HG03103 (cell line): ENCODE results near the gene EVPLL.
"Not testable (repeated sequence)": the region's sequence is repeated elsewhere in the genome, so short reads cannot be mapped to it uniquely, and the experiment has no call there.

Experiments
- ATAC-seq: cut with Tn5 transposase; IDR thresholded peaks from one replicate; pipeline ENCODE4 v1.9.1; 2021; ENCODE audit warnings: low read depth; ENCODE audit not compliant: unreplicated experiment

The EVPLL gene

DNA sequence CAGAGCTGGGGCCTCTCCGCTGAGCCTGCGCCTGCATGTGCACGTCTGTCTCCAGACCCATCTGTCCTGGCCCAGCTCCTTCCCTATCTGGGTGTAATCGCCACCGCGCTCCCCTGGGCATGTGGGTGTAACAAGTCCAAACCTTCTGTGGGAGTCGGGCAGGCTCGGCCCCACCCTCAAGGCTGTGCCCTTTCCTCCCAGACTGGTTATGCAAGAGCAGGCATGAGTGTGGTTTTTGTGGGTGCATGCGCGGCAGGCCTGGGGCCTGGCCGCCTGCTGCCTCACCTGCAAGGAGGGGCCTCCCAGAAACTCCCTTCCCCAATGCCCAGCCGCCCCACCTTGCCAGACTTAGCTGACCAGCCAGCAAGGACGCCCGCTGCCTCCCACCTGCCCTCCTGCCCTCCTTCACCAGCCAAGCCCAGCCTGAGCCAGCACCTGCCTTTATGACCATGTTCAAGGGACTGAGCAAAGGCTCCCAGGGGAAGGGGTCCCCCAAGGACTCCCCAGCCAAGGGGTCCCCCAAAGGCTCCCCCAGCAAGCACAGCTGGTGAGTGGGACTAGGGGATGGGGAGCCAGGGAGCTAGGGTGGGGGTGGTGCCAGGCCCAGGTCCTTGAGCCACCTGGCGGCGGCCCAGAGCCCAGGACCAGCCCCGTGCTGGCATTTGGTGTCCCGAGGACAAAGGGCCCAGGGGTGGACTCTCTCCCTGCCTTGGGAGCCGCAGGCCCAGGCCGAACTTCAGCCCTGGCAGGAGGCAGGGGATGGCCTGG is at the start of gene EVPLL:
TSS of gene EVPLL (plus strand) at position 342 of the 768 bp plus-strand sequence. CDS start 3,160 bp downstream, outside the sequence.
- no peak for ATAC-seq

DNA sequence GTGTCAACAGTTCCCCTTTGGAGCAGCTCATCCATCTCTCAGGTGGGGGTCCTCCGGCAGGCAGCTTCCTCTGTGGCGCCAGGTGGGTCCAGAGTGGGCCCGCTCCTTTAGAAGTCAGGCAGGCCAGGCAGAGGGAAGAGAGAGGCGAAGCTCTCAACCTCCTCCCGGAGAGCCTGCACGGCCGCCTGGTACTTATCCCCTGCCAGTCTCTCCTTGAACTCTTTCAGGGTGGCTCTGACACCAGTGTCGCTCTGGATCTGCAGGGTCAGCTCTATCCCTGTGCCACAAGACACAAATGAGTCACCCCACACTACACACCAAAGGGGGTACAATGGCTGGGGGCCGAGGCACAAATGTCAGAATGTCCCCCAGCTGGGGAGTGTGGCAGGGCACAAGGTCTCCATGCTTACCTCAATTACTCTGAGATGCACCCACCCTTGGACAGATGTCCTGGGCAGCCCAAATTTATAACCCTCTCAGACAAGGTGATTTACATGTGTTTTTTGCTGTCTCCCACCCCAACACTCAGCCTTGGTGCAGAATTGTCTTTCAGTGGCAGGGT is 48.9 kb upstream of the EVPLL start:
- ATAC-seq, result no peak

DNA sequence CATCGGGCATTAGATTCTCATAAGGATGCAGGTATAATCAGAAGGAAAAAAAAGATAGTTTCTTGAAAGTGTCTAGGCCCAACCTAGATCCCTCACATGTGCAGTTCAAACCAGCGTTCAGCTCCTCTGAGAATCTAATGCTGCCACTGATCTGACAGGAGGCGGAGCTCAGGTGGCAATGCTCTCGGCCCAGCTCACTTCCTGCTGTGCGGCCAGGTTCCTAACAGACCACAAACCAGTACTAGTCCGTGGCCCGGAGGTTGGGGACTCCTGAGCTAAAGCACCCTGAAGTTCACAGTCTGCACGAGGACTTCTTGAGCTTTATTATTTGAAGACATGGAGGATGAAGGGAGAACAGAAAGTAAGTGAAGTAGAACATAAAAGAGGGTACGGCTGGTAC is 45.7 kb upstream of the EVPLL start:
- no peak for ATAC-seq

DNA sequence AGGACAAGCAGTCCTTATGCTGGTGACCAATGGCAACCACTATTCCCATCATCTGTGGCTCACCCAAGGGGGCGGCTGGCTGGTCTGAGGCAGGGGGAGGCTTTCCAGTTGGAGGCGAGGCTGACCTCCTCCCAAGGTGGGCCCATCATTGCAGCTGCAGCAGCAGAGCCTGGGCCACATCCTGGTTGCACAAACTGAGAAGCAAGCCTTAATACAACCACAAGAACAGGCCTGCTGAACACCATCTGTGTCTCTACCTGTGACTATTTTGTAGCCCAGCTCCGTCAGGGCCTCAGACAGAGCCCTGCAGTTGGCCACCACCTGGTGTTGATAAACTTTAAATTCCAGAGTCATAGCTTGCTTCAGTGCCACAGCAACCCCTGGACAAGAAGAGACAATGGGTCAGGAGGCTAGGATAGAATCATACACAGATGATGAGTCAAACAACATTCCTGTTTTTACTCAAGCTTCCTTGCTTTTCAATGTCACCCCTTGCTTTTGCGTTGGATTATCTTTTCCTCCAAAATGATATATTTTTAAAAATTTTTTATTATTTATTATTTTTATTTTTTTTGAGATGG is 44.6 kb upstream of the EVPLL start:
- ATAC-seq, result no peak

DNA sequence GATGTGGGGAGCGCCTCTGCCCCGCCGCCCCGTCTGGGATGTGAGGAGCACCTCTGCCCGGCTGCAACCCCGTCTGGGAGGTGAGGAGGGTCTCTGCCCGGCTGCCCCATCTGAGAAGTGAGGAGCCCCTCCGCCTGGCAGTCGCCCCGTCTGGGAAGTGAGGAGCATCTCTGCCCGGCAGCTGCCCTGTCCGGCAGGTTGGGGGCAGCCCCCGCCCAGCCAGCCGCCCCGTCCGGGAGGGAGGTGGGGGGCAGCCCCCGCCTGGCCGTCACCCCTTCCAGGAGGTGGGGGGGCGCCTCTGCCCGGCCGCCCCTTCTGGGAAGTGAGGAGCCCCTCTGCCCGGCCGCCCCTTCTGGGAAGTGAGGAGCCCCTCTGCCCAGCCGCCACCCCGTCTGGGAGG is 39.4 kb upstream of the EVPLL start:
- not testable (repeated sequence) for ATAC-seq

DNA sequence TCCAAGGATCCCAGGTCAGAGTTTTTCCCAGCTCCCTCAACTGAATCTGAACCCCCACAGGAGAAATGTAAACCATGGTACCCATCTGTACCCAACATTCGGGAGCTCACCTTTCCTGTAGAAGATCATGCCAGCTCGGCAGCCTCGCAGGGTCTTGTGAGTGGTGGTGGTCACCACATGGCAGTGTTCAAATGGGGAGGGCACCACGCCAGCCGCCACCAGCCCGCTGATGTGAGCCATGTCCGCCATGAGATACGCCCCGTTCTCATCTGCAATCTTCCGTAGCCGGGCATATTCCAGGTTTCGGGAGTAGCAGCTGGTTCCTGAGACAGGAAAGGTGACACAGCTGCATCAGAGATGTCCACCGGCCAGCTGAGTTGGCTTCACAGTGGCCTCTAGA is 37.6 kb upstream of the EVPLL start:
- ATAC-seq, result no peak

DNA sequence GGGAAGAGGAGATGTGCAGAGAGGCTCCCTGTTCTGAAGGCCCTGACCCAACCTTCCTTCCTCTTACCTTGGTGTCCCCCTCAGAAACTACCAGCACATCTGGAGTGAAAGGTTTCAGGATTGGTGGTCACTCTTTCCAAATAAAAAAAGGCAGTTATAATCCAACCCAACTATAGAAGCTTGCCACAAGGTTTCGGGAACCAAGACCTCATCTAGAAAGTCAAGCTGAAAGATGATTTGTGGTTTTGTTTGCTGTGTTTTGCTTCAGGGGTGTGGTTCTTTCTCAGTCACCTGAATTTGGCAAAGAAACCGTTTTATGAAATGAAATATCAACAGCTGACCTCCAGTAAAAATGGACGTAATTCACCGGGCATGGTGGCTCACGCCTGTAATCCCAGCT is 33.6 kb upstream of the EVPLL start:
- ATAC-seq, result no peak

DNA sequence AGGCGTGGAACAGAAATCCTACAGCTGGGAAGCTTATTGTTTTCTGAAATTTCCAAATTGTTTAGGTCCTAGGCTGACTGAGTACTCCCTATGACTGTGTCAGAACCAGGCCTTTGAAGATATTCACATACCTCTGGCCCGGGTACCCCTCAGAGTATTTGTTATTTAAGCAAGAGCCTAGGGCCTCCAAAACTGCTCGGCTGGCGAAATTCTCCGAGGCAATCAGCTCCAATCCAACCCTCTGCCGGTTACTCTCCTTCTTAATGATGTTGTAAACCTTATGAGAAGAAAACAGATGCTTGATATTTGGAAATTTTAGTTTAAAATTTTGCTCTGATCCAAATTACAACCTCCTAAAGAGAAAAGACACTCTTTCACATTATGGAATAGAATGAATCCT is 24.0 kb upstream of the EVPLL start:
- no peak for ATAC-seq

DNA sequence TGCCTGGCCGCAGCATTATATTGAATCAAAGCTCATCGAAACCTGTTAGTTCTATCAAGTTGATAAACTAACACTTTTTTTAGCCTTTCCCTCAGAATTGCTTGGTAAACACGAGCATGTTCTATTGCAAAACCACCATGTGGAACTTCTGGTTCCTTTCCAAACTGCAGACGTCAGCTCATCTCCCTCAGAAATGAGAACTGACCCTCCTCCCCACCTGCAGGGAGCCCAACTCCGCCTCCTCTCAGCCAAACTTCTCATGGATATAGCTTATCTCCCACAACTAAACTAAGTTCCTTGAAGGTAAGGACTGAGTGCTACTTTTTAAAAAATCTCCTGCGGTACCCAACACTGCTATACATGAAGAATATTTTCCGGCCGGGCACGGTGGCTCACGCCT is 21.0 kb upstream of the EVPLL start:
- no peak for ATAC-seq

DNA sequence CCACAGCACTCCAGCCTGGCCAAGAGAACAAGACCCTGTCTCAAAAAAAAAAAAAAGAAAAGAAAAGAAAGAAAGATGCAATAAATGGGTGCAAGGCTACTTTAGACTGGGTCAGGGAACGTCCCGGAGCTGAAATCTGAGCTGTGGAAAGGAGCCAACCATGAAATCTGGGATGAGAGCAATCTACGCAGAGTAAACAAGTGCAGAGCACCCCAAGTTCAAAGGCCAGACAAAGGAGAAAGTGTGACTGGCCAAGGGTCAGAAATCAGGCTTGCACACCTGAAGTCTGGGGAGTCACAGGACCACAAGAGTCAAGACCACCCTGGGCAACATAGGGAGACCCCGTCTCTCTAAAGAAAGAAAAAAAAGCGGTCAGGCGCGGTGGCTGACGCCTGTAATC is 17.1 kb upstream of the EVPLL start:
- no peak for ATAC-seq

DNA sequence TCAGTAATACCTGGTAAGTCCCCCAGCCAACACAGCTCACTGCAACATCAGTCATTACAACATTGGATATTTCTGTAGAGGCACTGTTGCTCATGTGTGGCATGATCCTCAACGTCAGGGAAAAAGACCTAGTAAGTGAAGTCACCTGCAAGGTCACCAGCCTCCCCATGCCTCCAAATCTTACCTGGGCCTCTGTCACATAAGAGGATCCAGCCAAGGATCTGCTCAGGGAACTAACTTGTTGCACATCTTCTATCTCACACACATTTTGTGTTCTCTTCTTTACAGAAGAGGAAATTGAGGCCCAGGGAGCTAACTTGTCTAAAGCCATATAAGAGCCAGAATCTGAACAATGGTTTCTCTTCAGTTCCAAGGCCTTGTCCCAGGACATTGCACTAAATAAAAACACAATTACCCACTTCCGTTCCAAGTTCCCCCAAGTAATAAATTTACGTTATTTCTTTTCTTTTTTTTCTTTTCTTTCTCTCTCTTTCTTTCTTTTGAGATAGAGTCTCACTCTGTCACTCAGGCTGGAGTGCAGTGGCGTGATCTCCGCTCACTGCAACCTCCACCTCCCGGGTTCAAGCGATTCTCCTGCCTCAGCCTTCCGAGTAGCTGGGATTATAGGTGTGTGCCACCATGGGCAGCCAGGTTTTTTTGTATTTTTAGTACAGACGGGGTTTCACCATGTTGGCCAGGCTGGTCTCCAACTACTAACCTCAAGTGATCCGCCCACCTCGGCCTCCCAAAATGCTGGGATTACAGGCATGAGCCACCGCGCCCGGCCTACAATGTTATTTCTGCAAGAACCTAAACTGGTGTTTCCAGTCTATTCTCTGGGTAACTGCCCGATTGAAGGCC is 15.5 kb upstream of the EVPLL start:
- ATAC-seq, result no peak

DNA sequence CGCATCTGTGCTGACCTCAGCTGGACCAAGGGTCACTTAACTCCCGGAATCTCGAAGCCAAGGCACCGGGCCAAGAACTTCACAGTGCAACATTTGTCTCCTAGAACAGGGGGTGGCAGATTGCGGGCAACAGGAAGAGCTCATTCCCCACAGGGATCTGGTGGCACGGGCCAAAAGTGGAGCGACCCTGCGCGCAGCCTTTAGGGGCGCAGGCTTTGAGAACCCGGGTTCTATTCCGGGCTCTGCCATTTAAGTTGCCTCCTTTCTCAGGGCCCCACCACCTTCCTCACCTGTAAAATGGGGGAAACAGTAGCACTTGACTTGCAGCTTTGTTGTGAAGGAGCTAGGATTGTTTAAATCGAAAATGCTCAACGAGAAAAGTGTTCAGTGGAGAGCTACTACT is 14.9 kb upstream of the EVPLL start:
- no peak for ATAC-seq

DNA sequence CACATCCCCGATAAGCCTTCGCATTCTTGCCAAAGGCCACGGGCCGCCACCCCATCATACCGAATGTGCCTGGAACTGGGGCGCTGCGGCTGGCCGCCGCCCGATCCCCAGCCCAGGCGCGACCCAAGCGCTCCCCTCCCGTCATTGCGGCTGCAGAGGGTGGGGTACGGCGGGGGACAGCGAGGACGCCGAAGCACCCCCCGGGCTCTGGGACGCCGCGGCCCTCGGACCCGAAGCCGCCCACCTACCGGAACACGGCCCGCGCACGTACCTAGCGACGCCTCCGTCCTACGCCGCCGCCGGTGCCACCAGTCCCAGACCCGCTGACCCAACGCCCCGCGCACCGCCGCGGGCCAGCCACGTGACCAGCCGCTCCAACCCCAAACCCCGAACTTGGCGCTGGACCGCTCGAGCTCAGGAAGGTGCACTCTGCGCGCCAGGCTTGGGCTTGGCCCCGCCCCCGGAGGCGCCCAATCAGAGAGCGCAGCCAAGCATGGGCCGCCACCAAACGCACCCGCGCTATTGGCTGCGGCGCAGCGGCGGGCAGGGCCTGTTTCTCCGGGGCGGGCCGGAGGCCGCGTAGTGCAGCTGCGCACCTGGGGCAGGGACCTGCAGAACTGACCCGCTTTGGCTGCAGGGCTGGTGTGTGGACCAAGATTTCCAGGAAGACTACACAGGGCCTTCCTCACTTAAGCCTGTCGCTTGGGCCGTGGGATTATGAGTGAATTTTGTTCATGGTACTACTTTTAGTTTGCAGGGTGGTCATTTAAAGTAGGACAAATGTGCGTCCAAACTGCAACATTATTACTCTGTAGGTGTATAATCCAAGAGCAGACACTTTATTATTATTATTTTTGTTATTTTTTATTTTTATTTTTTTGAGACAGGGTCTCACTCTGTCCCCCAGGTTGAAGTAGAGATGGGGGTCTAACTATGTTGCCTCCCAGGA is 14.2 kb upstream of the EVPLL start, which contains the start of gene SHMT1:
TSS of gene SHMT1 (minus strand) at position 450 of the 949 bp plus-strand sequence. CDS start 7,569 bp downstream, outside the sequence.
- ATAC-seq, result peak; percentile 94

DNA sequence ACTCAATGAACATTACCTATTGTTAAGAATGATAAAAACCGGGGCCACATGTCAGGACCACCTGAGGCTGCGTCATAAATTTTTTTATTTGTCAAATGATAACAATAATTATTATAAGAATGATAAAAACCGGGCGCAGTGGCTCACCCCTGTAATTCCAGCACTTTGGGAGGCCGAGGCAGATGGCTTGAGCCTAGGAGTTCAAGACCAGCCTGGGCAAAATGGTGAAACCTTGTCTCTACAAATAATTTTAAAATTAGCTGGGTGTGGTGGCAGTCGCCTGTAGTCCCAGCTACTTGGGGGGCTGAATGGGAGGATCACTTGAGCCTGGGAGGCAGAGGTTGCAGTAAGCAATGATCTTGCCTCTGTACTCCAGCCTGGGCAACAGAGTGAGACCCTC is 13.4 kb upstream of the EVPLL start:
- ATAC-seq, result no peak

DNA sequence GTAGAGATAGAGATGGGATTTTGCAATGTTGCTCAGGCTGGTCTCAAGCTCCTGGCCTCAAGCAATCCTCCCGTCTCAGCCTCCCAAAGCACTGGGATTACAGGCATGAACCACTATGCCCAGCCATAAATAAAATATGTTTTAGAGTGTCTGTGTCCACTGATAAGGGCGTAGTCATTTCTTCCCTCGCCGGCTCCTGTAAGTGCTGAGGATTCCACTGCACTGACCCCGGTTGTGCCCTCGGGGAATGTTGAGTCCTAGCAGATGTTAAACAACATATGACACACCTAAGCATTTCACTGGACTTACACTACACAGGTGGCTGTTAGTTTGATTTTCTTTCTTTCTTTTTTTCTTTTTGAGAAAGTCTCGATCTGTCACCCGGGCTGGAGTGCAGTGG is 8.6 kb upstream of the EVPLL start:
- no peak for ATAC-seq

DNA sequence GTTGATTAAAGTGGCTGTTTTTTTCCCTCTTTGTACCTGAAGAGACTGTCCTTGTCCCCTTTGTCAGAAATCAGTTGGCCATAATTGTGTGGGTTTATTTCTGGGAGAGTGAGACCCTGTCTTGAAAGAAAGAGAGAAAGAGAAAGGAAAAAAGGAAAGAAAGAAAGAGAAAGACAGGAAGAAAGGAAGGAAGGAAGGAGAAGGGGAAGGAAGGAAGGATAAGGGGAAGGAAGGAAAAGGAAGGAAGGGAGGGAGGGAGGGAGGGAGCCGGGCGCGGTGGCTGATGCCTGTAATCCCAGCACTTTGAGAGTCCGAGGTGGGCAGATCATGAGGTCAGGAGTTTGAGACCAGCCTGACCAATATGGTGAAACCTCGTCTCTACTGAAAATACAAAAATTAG is 6.8 kb upstream of the EVPLL start:
- no peak for ATAC-seq

DNA sequence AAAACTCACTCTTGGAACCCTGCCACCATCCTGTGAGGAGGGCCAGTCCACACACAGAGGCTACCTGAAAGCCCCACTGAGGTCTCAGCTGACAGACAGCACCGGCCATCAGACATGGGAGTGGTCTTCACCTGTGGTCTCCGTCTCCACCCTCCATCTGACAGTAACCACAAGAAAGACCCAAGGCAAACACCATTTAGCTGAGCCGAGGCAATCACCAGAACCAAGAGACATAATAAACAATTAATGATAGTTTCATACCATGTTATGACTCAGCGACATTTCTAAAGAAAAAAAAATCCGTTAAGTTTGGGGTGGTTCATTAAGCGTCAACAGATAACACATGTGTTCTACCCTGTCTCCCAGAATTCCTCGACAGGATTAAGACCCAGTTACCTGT is 6.1 kb upstream of the EVPLL start:
- ATAC-seq, result no peak

DNA sequence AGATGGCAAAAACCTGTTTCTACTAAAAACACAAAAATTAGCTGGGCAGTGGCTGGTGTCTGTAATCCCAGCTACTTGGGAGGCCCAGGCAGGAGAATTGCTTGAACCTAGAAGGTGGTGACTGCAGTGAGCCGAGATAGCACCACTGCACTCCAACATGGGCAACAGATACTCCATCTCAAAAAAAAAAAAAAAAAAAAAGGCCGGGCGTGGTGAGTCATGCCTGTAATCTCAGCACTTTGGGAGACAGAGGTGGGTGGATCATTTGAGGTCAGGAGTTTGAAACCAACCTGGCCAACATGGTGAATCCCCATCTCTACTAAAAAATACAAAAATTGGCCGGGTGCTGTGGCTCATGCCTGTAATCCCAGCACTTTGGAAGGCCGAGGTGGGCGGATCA is 4.4 kb upstream of the EVPLL start:
- not testable (repeated sequence) for ATAC-seq

DNA sequence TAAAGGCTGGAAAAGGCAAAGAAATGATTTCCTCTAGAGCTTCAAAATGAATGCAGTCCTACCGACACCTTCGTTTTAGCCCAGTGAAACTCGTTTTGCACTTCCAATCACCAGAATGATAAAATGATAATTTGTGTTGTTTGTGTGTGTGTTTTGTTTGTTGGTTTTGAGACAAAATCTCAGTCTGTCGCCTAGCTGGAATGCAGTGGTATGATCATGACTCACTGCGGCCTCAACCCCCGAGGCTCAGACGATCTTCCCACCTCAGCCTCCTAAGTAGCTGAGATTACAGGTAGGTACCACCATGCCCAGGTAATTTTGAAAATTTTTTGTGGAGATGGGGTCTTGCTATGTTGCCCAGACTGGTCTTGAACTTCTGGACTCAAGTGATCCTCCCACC is 3.4 kb upstream of the EVPLL start:
- ATAC-seq, result no peak

DNA sequence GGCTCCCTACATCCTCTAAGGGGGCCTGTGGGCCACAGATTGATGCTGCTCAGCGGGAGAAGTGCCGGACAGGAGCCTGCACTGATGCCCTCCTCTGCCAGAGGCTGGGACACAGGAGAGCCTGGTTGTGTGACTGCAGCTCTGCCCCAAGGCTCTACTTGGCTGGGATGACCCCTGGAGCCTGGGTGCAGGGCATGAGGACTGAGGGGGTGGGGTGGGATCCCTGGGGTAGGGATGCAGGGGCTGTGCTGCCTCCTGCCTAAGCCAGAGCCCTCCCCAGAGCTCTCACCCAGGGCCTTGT is 577 bp downstream of the EVPLL start:
- no peak for ATAC-seq
